ENCODE data around the gene IFI27.
"Not testable (repeated sequence)": the region's sequence is repeated elsewhere in the genome, so short reads cannot be mapped to it uniquely, and the experiment has no call there.

DNA sequence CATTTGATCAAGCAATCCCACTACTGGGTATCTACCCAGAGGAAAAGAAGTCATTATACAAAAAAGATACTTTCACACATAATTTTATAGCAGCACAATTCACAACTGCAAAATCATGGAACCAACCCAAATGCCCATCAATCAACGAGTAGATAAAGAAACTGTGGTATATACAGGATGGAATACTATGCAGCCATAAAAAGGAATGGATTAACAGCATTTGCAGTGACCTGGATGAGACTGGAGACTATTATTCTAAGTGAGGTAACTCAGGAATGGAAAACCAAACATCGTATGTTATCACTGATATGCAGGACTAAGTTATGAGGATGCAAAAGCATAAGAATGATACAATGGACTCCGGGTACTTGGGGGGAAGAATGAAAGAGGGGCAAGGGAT is 38.5 kb upstream of the IFI27 start:
- not testable (repeated sequence) for TF ChIP-seq POLR2A (IDR thresholded peaks at IDR 0.05)
- TF ChIP-seq, protein P1, sequence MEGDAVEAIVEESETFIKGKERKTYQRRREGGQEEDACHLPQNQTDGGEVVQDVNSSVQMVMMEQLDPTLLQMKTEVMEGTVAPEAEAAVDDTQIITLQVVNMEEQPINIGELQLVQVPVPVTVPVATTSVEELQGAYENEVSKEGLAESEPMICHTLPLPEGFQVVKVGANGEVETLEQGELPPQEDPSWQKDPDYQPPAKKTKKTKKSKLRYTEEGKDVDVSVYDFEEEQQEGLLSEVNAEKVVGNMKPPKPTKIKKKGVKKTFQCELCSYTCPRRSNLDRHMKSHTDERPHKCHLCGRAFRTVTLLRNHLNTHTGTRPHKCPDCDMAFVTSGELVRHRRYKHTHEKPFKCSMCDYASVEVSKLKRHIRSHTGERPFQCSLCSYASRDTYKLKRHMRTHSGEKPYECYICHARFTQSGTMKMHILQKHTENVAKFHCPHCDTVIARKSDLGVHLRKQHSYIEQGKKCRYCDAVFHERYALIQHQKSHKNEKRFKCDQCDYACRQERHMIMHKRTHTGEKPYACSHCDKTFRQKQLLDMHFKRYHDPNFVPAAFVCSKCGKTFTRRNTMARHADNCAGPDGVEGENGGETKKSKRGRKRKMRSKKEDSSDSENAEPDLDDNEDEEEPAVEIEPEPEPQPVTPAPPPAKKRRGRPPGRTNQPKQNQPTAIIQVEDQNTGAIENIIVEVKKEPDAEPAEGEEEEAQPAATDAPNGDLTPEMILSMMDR (IDR thresholded peaks at IDR 0.05), result not testable (repeated sequence)

Data from prostate gland (tissue), 2 donors.